C4-2B (cell line): ENCODE results near the gene SLC25A21.

Experiments used
- H3K27ac ChIP-seq: fragments of 450-650 bp; 2 replicates; pipeline ENCODE4 v1.5.1; 2017
- ZFX ChIP-seq: fragments of 450-650 bp; IDR thresholded peaks from 2 replicates; pipeline ENCODE4 v1.6.1; 2017
- TF ChIP-seq, protein P1 (sequence below): fragments of 450-650 bp; conservative IDR thresholded peaks from 2 replicates; pipeline ENCODE4 v1.5.1; 2017; ENCODE audit warnings: mild to moderate bottlenecking

SLC25A21 gene

DNA sequence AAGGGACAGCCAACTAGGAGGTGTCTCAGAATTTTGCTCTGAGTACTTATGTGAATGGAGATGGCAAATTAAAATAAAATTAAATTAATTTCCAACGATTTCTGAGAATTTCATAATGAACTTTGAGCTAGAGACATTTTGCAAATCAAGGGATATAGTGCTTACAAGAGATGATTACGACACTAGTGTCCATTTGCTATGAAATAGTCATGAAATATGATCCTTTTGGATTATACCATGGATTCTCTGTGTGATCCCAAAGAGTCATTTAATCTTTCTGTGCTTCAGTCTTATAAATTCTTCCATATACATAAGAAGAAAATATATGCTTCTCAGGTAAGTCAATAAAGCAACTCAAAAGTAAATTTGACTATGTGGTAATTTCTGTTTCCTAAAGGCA is 240.6 kb downstream of the SLC25A21 start:
- TF ChIP-seq, protein P1, sequence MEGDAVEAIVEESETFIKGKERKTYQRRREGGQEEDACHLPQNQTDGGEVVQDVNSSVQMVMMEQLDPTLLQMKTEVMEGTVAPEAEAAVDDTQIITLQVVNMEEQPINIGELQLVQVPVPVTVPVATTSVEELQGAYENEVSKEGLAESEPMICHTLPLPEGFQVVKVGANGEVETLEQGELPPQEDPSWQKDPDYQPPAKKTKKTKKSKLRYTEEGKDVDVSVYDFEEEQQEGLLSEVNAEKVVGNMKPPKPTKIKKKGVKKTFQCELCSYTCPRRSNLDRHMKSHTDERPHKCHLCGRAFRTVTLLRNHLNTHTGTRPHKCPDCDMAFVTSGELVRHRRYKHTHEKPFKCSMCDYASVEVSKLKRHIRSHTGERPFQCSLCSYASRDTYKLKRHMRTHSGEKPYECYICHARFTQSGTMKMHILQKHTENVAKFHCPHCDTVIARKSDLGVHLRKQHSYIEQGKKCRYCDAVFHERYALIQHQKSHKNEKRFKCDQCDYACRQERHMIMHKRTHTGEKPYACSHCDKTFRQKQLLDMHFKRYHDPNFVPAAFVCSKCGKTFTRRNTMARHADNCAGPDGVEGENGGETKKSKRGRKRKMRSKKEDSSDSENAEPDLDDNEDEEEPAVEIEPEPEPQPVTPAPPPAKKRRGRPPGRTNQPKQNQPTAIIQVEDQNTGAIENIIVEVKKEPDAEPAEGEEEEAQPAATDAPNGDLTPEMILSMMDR: no peak
- no peak for TF ChIP-seq ZFX
- H3K27ac ChIP-seq: no peak overlapping the region

DNA sequence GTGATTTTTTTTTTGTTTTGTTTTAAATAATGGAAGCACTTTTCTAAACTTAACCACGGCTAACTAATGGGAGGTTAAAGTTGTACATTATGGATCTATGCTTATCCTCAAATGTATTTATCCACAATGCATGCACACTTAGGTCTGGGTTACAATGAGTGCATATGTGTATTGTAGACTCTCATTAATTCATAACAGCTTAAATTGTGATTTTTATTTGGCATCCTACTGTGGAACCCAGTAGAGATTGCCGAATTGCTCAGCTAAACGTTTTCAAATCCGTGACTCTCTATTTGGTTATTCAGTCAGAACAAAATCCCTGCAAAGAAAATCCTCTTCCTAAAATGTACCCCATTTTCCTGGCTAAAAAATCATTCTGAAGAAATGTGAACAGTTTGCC is 244.0 kb downstream of the SLC25A21 start:
- TF ChIP-seq, protein P1: no peak
- no peak for TF ChIP-seq ZFX
- no peak overlapping the region for H3K27ac ChIP-seq

DNA sequence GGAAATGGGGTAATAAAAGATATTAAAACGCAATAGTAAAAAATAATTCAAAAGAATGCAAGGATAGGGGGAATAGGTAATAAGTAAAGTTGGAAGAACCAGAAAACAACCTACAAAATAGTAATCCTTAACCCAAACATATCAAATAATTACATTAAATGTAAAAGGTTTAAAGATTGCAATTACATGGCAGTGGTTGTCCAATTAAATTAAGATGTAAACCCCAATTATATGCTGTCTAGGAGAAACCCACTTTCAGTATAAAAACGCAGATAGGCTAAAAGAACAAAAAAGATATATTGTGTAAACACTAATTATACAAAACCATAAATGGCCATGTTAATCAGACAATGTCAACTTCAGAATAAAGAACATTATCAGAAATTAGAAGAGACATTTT is 247.3 kb downstream of the SLC25A21 start:
- no peak for TF ChIP-seq ZFX
- TF ChIP-seq, protein P1: no peak
- no peak overlapping the region for H3K27ac ChIP-seq

DNA sequence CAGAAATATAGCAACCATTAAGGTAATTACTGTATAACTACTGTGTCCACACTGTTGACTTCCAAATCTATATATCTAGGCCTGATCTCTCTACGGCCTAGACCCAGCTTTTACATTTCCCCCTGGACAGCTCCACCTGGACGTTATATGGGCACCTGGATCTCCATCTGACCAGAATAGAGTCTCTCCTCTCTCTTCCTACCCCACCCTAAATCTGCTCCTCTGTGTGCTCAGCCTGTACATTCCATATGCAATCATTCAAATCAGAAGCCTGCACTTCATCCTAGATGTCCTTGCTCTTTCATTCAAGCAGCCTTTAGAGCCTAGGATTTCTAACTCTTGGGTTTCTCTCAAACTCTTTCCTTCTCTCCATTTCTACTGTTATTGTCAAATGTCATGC is 255.7 kb downstream of the SLC25A21 start:
- H3K27ac ChIP-seq: no peak overlapping the region
- TF ChIP-seq, protein P1: no peak

DNA sequence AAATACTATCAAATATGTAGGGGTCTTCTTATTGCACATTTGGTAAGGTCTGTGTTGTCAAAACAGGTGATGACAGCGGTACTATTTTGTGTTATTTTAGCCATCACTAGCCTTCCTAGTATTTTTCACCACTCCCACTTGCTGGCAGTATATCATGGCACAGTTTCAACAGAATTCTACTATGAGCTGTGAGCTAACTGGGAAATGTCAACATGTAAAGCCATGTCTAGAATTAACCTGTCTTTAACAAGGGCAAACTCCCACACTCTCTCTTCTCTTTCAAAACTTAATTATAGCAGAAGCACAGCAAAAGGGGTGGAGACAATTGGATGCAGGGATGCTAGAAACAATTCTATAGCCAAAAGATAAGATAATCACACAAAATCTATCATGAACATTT is 257.3 kb downstream of the SLC25A21 start:
- H3K27ac ChIP-seq: no peak overlapping the region
- TF ChIP-seq, protein P1: no peak
- no peak for TF ChIP-seq ZFX

DNA sequence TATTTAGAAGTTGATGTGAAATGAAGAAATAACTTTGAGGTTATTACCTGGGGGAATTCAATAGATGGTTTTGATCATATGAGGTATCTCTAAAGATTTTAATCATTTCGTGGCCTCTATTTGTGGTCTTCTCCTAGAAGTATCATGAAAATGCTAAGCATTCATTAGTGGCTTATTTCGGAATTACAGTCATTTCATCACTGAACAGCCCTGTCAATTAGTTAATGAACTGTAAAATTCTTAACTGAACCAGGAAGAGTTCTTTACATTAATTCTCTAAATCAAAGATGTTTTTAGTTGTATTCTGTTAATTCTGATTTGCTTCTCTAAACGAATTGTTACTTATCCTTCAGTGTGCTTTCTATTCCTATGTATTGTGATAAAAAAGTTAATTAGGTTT is 261.8 kb downstream of the SLC25A21 start:
- H3K27ac ChIP-seq: no peak overlapping the region
- TF ChIP-seq, protein P1: no peak
- no peak for TF ChIP-seq ZFX

DNA sequence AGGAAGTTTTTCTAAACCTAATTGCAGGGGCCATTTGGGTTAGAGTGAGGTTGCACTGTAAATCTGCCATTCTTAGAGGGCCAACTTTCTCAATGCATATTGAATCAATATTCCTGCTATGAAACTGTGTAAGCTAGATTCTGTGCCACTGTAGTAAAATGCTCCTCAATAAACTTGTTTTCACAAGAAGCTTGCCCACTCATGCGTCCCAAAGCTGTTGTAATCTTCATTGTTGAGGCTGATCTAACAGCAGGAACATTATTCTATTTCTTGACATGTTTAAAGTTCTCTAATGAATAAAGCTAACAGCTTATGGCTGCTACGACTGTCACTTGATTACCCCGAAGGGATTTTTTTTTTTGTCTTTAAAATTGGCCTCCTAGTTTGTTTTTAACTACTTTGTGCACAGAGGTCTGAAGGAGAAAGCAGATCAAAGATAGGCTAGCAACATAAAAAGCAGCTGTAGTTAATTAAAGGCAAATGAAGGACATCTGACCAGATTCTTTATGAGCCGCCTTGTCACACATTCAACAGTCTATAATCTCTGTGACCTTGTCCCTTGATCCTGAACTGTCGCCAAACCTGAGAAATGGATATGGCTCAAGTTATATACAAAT is 267.0 kb downstream of the SLC25A21 start:
- no peak overlapping the region for H3K27ac ChIP-seq
- TF ChIP-seq, protein P1: no peak
- TF ChIP-seq ZFX: no peak
